Thyroid gland (tissue), 4 donors: ENCODE measurements around the gene ARHGAP8.

ENCODE experiments used
- POLR2A ChIP-seq, 2 donors: fragments of 450-650 bp; IDR thresholded peaks; one replicate each; pipeline ENCODE4 v1.6.1; 2017; ENCODE audit warnings: antibody characterized with exemption in 2 of 2, mild to moderate bottlenecking in 2 of 2, moderate library complexity in 1 of 2
- TF ChIP-seq, protein P1 (sequence below), 6 experiments: fragments of 200-600 bp in 3 of 6; fragments of 450-650 bp in 3 of 6; sonication (generic) in 3 of 6; IDR thresholded peaks; one replicate each; pipeline ENCODE4 v1.5.1; 2016 to 2019; ENCODE audit warnings: antibody characterized with exemption in 6 of 6, mild to moderate bottlenecking in 2 of 6, inconsistent platforms in 1 of 6, moderate library complexity in 1 of 6

DNA sequence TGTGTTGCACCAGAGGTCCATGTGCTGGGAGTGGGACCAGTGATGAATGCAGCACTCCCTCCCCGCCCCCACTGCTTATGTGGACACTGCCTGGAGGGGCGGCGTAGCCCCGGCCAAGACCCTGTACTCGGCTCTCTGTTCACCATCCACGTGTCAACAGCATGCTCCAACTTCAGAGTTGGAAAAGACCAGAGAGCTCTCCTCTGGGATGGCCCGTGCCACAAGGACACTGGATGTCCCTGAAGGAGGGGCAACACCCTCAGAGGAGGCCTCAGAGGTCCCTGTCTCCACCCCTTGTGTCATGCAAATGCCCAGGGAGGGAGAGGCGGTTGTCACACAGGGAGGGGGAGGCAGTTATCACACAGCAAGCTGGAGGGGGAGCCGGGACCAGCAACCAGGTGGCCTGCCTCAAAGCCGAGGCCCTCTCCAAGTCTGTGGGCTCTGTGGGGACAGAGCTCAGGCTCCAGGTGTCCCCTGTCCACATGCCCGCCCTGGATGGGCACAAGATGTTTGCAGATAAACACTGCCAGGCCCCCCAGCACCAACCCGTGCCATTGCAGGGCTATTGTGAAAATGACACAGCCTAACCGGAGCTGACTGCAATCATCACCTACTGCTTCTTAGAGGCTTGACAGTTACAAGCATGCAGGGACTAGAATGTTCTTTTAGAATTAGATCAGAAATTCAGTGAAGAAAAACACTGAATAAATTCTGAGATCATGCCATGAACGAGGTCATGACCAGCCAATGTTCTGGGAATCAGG is 136.3 kb downstream of the ARHGAP8 start:
- TF ChIP-seq, protein P1, sequence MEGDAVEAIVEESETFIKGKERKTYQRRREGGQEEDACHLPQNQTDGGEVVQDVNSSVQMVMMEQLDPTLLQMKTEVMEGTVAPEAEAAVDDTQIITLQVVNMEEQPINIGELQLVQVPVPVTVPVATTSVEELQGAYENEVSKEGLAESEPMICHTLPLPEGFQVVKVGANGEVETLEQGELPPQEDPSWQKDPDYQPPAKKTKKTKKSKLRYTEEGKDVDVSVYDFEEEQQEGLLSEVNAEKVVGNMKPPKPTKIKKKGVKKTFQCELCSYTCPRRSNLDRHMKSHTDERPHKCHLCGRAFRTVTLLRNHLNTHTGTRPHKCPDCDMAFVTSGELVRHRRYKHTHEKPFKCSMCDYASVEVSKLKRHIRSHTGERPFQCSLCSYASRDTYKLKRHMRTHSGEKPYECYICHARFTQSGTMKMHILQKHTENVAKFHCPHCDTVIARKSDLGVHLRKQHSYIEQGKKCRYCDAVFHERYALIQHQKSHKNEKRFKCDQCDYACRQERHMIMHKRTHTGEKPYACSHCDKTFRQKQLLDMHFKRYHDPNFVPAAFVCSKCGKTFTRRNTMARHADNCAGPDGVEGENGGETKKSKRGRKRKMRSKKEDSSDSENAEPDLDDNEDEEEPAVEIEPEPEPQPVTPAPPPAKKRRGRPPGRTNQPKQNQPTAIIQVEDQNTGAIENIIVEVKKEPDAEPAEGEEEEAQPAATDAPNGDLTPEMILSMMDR (IDR thresholded peaks at IDR 0.05): no peak
- TF ChIP-seq POLR2A (IDR thresholded peaks at IDR 0.05): no peak
